ENCODE results near the gene SGSM2.
A peak's percentile ranks its signal among the peaks of the same experiment; 100 is the strongest.

The SGSM2 gene

DNA sequence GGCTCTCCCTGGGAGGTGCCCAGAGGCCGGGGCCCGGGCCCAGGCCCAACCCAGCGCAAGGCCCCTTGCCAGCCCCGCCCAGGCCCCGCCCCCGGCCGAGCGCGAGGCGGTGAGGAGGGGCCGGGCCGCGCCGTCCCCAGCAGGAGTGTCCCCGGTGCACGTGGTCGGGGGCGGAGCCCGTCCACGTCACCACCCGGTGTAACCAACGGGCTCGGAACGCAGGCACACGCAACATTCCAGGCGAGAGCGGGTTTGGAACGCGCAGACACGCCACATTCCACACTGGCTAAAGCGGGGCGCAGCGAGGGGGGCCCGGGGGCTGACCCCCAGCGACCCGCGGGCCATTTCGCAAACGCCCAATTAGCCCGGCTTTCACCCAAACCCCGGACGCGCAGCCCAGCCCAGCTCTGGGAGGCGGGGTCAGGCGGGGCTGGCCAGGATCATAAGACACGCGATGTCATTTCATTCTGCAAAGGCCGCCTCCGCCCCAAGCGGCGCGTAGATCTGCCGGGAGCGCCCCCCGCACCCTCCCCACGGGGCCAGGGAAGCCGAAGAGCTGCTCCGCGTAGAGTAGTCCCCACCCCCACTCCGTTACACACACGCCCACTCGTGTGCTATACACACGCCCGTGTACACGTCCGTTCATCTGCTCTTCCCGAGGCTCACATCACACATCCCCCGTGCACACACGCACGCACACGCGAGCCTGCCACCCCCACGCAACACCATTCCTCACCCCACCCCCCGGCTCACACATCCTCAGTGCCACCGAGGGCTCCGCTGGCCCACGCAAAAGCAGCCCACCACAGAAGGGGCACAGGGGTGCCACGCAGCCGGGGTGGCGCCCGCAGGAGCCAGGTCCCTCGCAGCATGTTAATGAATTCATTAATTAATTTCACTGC lies 62.5 kb downstream of the SGSM2 start:
- DNase-seq (ENCODE audit: low read depth), result peak; percentile 97

DNA sequence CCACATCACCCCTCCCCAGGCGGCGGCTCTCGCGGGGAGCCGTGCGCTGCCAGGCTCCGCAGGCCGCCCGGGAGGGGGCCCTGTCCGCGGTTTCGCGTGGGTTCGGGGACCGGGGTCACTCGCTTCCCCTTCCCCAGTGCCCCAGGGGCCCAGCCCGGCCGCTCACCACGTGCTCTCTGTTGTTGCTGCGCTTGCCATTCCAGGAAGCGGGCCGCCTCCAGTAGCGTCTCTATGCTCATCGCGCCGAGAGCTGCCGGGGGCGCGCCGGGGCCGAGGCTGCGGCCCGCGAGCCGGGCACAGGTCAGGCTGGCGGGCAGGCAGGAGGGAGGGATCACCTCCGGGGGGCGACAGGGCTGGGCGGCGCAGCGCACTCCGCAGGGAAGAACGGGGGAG lies 63.2 kb downstream of the SGSM2 start:
- DNase-seq (ENCODE audit: low read depth), result peak; percentile 64

GRCh38 chr17:2400877-2401425 lies 63.6 kb downstream of the SGSM2 start, which contains the start of gene MNT:
Gene MNT, minus strand, starts transcription at chr17:2401060. Its CDS starts 348 bp downstream, at chr17:2400712.
- DNase-seq (ENCODE audit: low read depth), result peak; percentile 97

DNA sequence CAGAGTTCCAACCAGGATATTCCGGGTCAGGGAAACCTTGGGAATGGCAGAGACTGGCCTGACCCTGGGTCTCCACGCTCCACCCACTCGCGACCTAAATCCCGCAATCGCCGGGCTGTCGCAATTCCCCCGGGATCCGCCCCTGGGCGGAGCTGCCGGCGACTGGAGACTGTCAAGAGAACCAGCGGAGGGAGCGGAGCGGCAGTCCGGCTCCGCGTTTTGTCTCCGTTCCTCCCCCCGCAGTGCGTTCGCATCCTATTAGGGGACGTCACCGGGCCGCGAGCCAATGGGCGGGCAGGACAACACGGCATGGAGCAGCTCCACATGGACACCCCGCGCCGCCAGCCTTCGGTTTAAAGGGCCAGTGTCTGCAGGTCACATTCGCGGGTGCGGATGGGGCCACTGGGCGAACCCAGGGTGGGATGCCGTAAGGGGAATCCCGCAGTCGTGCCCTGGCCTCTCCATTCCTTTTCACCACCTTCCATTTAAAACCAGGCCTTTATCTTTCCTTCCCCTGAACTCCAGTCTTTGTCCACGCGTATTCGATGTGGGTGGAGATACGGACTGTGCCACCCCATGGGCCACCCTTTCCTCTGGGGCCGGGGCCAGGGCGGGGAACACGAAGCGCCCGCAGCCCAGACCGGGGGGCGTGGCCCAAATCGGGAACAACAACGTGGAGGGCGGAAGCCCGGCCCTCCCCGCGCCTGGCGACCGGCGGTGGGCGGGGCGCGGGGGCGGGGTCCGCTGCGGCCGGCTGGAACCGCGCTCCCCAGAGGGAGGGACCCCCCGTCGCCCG lies 64.3 kb downstream of the SGSM2 start:
- peak; percentile 100 for DNase-seq (ENCODE audit: low read depth)

GRCh38 chr17:2402544-2402943 lies 65.2 kb downstream of the SGSM2 start:
- no peak for DNase-seq (ENCODE audit: low read depth)

DNA sequence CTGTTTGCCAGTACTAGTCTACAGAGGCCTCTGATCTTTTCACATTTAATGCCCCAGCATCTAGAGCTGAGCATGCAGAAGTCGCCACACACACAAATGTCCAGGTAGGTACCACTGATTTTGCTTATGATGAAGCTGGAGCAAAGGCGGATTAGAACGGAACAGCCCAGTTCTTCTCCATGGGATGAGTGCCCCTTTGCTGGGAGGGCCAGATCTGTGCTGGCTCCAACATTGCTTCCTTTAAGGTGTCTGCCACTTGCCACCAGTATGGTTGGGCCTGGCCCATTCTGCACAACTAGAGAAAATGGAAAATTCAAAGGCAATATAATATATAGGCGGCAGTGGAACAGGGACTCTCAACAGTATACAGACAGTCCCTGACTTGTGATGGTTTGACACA lies 65.7 kb downstream of the SGSM2 start:
- no peak for DNase-seq (ENCODE audit: low read depth)

DNA sequence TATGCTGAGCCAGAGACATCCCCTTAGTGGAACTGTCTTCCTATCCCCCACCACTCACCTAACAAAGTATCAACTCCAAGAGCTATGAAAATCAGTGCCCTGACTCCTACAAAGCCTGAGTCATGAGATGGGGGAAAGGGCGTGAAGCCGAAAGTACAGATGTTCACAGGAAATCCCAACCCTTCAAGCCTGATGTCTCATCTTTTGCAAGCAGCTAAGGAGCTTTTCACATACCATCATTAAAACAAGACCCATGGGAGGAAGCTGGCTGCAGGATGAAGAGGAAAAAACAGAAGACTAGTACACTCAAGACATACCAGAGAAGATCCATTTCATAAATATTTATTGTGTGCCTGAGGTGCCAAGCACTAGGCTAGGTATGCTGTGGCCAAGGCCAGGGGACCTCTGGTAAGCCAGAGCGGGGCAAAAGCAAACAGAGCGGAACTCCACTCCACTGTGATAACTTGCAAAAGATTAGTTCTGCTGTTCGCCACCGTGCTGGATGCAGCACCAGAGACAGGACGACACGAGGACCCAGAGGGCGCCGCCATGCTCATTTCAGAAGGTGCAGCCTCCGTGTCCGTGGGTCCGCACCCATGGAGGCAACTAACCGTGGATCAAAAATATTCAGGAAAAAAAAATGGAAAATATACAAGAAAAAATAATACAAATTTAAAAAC lies 68.1 kb downstream of the SGSM2 start:
- peak; percentile 95 for DNase-seq (ENCODE audit: low read depth)

DNA sequence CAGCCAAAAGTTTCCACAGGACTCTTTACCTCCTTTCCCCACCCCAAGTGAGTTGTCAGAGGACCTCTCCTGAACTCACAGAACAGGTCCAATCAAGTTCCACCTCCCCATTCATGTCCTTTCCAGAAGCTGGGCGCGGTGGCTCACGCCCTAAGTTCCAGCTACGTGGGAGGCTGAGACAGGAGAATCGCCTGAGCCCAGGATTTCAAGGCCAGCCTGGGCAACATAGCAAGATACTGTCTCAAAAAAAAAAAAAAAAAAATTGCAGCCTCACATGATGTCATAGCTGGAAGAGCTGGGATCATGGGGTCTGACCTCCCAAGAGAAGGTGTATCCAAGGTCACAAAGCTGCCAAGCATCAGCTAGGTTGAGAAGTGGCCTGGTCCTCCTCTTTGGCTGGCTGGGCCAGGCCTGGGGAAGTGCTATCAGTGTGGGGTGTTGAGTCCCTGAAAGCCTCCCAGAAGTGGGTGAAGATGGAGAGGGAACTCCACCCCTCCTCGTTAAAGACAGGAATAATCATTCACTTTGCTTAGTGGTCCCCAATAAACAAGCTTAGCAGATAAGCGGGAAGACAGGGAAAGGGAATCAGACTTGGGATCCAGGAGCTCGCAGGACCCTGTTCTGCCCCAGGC lies 69.1 kb downstream of the SGSM2 start:
- no peak for DNase-seq (ENCODE audit: low read depth)

GRCh38 chr17:2406903-2407790 lies 69.8 kb downstream of the SGSM2 start:
- peak; percentile 93 for DNase-seq (ENCODE audit: low read depth)

DNA sequence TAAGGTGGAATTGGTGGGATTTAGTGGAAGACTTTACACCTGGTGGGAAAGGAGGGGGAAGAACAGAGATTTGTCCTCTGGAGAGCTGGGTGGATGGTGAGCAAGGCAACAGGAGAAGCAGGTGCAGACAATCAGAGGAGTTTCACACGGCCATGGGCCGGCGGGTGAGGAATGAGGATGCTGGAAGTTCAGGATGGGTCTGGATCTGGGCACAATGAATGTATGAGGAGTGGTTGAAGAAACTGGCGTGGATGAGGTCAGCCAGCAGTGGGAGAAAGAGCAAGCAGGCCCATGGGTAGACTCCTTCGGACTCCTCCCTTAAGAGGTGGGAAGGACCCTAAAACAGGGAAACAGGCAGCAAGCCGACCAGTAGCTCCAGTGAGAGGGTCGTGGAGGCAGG lies 73.7 kb downstream of the SGSM2 start:
- no peak for DNase-seq (ENCODE audit: low read depth)

GRCh38 chr17:2412561-2413021 lies 75.3 kb downstream of the SGSM2 start:
- DNase-seq (ENCODE audit: low read depth), result no peak

DNA sequence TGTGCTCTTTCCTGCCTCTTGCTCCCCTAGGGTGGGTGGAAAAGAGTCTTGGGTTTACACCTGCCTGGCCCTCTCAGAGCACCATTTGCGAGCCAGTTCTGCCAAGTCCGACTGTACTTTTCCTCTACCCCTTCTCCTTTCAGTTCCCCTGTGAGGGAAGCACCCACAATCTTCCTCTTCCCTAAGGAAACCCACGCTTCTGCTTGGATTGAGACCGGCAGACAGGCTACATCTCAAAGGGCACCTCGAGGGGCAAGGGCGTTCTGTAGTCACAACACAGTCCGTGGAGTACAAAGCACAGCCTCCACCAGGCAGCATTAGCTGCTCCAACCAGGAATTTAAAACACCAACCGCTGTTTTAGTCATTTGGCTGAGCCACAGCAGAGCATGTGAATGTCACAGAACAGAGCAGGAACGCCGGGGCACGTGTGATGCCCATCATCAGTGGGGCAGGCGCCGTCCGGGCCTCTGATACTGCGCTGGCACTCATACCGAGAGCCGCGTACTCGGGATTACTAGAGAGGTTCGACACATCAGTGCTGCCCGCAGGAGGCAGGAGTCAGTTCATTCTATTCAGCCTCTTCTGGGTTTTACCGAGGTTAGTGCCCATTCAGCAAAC lies 77.3 kb downstream of the SGSM2 start:
- DNase-seq (ENCODE audit: low read depth), result no peak

DNA sequence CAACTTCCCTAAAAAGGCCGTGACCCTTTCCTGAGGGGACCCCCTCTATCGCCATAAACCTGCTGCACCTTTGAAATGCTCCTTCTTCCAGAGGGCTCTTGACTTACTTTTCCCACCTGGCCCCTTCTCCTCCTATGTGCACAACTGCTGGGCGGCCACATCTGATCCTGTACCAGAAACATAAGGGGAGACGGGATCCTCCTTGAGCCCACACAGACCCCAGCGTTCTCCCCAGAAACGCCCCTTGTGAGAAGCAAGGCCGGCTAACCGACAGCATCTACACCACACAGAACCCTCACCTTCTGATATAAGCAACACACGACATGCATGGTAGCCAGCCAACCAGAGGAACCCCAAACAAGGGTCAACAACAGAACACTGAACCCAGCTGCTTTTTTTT lies 77.8 kb downstream of the SGSM2 start:
- DNase-seq (ENCODE audit: low read depth), result no peak

- peak; percentile 82 for DNase-seq (ENCODE audit: low read depth)
These were observed 78.9 kb downstream of the SGSM2 start for GRCh38 chr17:2416010-2416734.

- peak; percentile 64 for DNase-seq (ENCODE audit: low read depth)
These were observed 81.3 kb downstream of the SGSM2 start for GRCh38 chr17:2418572-2418971.

DNA sequence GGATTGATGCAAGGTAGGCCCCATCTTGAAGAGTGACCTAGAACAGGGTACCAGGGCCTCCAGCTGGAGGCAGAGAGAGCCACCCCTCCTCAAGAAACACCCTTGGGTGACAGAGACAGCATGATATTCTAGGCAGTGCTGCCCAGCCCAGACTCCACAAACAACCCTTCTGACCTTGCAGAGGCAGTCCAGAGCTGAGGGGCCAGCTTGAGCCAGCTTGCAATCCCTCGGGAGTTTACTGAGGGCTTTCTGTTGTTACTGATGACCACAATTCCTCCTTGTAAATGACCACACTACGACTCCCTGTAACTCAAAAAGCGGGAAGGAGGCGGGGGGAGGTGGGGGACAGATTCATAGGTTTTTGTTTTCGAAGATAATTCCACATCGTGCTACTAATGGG lies 82.2 kb downstream of the SGSM2 start:
- no peak for DNase-seq (ENCODE audit: low read depth)

- no peak for DNase-seq (ENCODE audit: low read depth)
These were observed 82.9 kb downstream of the SGSM2 start for GRCh38 chr17:2420176-2420575.

DNA sequence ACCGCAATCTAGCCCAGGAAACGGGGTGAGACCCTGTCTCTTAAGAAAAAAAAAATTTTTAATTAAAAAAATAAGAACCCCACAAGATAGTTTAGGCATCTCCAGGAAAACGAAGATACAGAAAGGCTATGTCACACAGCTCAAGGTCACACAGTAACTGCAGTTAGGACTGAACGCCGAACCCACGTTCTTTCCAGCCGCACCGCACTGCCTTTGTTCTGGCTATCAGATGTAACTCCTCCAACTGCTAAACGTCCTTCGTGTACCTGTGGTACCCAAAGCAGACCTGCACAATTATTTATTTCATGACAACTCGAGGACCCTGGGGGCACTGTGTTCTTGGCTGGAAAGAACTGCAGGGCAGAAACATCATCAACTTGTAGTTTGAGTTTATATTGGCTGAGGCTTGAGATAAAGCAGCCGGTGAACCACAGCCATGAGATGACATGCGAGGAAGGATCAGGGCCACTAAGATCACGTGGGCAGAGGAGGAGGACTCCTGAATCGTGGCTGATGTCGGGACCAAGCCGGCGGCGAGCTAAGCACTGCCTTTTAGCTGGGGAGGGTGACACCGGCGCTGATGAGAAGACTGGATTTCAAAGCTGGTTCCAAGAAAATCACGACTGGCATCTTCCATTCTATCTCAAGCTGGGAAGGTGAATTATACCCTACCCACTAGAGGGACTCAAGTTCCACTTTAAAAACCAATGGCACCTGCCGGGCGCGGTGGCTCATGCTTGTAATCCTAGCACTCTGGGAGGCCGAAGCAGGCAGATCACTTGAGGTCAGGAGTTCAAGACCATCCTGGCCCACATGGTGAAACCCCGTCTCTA lies 84.2 kb downstream of the SGSM2 start:
- DNase-seq (ENCODE audit: low read depth), result no peak

Data from iris pigment epithelial cell (primary cell).